ENCODE results near the gene UQCC2. TPM values are rescaled to one million over a fixed set of nuclear protein-coding genes. Genes with fewer than 3 reads are reported as not detected.

Gene UQCC2
- polyA plus RNA-seq, 1 of the 3 experiments (the other 2 are of a cell fraction) = 59.0 TPM

GRCh38 chr6:33683051-33683571 is 28.4 kb downstream of the UQCC2 start:
- H3K36me3 ChIP-seq (replicated peaks in 1 of 2; ENCODE audit: control insufficient read depth in 1 of 2, insufficient read depth in 2 of 2, low read length in 1 of 2) = no peaks in the 10 kb centered on the region
- no peak overlapping the region for H3K4me2 ChIP-seq
- WGBS (ENCODE audit: low lambda C conversion rate) = 50% methylated on average over 2 of the region's 15 CpGs
- H3K4me1 ChIP-seq (ENCODE audit: control insufficient read depth in 1 of 2, insufficient read depth in 2 of 2, low read depth in 1 of 2, low read length in 1 of 2) = no peaks in the 10 kb centered on the region; a peak in 1 of 4 replicates
- POLR2A ChIA-PET = no interaction called here
- H3F3A ChIP-seq (replicated peaks; ENCODE audit: insufficient read depth) = no peaks in the 10 kb centered on the region
- no peak overlapping the region for H3K9ac ChIP-seq
- H2AFZ ChIP-seq (ENCODE audit: low read depth) = no peak overlapping the region
- peak; percentile 61 for DNase-seq
- no peaks in the 10 kb centered on the region for H3K9me2 ChIP-seq
- TF ChIP-seq TEAD4 (IDR thresholded peaks at IDR 0.05; ENCODE audit: borderline replicate concordance, insufficient read depth) (no peak), RXRA (IDR thresholded peaks at IDR 0.05; ENCODE audit: borderline replicate concordance, low read depth) (no peak), JUND (IDR thresholded peaks at IDR 0.05) (no peak)
- H3K9me3 ChIP-seq = no peaks in the 10 kb centered on the region
- no peaks in the 10 kb centered on the region for H3K27me3 ChIP-seq (ENCODE audit: insufficient read depth)
- H4K20me1 ChIP-seq (ENCODE audit: insufficient read depth) = no peaks in the 10 kb centered on the region
- CTCF ChIA-PET = interaction anchor here (0.8 to 1.5 kb wide), 4 partner anchors 11 to 51 kb away, joined by 3 to 5 read pairs (median 3); no protein-coding TSS in a partner anchor
- no peak overlapping the region for H3K4me3 ChIP-seq (ENCODE audit: low read depth in 2 of 2, low read length in 1 of 2)
- no peak overlapping the region for H3K27ac ChIP-seq (ENCODE audit: low read depth in 2 of 2, low read length in 1 of 2)
- no peaks in the 10 kb centered on the region for H3K79me2 ChIP-seq (ENCODE audit: insufficient read depth)

- CTCF ChIA-PET = interaction anchor here (0.9 to 1.5 kb wide), 3 partner anchors 20 to 50 kb away, joined by 3 to 5 read pairs (median 3); no protein-coding TSS in a partner anchor
- TF ChIP-seq CHD2 (IDR thresholded peaks at IDR 0.05; ENCODE audit: low read length, partially characterized antibody) (no peak), MEF2A (IDR thresholded peaks at IDR 0.05; ENCODE audit: borderline replicate concordance, low read depth) (no peak), MXI1 (IDR thresholded peaks at IDR 0.05; ENCODE audit: low read depth, low read length) (no peak), ELF1 (IDR thresholded peaks at IDR 0.05) (no peak), EP300 (IDR thresholded peaks at IDR 0.05; ENCODE audit: borderline replicate concordance in 1 of 2, low read depth in 1 of 2, low read length in 1 of 2) (no peak), ZBTB33 (IDR thresholded peaks at IDR 0.05; ENCODE audit: borderline replicate concordance, low read depth) (no peak), NFIC (IDR thresholded peaks at IDR 0.05; ENCODE audit: borderline replicate concordance) (no peak), IRF3 (IDR thresholded peaks at IDR 0.05; ENCODE audit: low read depth, low read length) (no peak), SIN3A (IDR thresholded peaks at IDR 0.05; ENCODE audit: borderline replicate concordance, low read depth, low read length) (no peak), RFX5 (IDR thresholded peaks at IDR 0.05; ENCODE audit: low read length) (no peak), TEAD4 (IDR thresholded peaks at IDR 0.05; ENCODE audit: borderline replicate concordance, insufficient read depth) (no peak), FOXM1 (IDR thresholded peaks at IDR 0.05; ENCODE audit: low read depth) (no peak), SMC3 (IDR thresholded peaks at IDR 0.05; ENCODE audit: low read depth, low read length) (no peak), YY1 (IDR thresholded peaks at IDR 0.05; ENCODE audit: low read depth) (no peak), EZH2phosphoT487 (IDR thresholded peaks at IDR 0.05; ENCODE audit: borderline replicate concordance, low read depth) (no peak), USF1 (IDR thresholded peaks at IDR 0.05; ENCODE audit: borderline replicate concordance, low read depth) (no peak), PBX3 (IDR thresholded peaks at IDR 0.05) (no peak), GABPA (IDR thresholded peaks at IDR 0.05; ENCODE audit: low read depth) (no peak)
- WGBS (ENCODE audit: low lambda C conversion rate) = 94% methylated on average over 11 of the region's 13 CpGs
These were observed 29.2 kb downstream of the UQCC2 start for GRCh38 chr6:33682341-33682740.

More at GRCh38 chr6:33682341-33682740, 29.2 kb downstream of the UQCC2 start:
- H3K9me2 ChIP-seq = no peaks in the 10 kb centered on the region
- H2AFZ ChIP-seq (ENCODE audit: low read depth) = no peak overlapping the region
- DNase-seq = no peak
- H3K9me3 ChIP-seq = no peaks in the 10 kb centered on the region
- no peak overlapping the region for H3K27ac ChIP-seq (ENCODE audit: low read depth in 2 of 2, low read length in 1 of 2)
- H3K27me3 ChIP-seq (ENCODE audit: insufficient read depth) = no peaks in the 10 kb centered on the region
- POLR2A ChIA-PET = no interaction called here
- H4K20me1 ChIP-seq (ENCODE audit: insufficient read depth) = no peaks in the 10 kb centered on the region
- H3K4me2 ChIP-seq = no peak overlapping the region
- H3F3A ChIP-seq (replicated peaks; ENCODE audit: insufficient read depth) = no peaks in the 10 kb centered on the region
- no peaks in the 10 kb centered on the region; a peak in 2 of 4 replicates for H3K4me1 ChIP-seq (ENCODE audit: control insufficient read depth in 1 of 2, insufficient read depth in 2 of 2, low read depth in 1 of 2, low read length in 1 of 2)
- no peaks in the 10 kb centered on the region for H3K79me2 ChIP-seq (ENCODE audit: insufficient read depth)
- H3K4me3 ChIP-seq (ENCODE audit: low read depth in 2 of 2, low read length in 1 of 2) = no peak overlapping the region
- H3K9ac ChIP-seq = no peak overlapping the region
- no peaks in the 10 kb centered on the region for H3K36me3 ChIP-seq (replicated peaks in 1 of 2; ENCODE audit: control insufficient read depth in 1 of 2, insufficient read depth in 2 of 2, low read length in 1 of 2)

All from SK-N-SH (cell line).